Neural progenitor cell (in vitro differentiated cells): ENCODE data around the gene CTF1.

Experiments
- EZH2 ChIP-seq: fragments of 200-600 bp; sonication (generic); IDR thresholded peaks from 2 replicates; pipeline ENCODE4 v1.6.1; 2017; ENCODE audit warnings: antibody characterized with exemption, mild to moderate bottlenecking, moderate library complexity
- EZH2phosphoT487 ChIP-seq: fragments of 200-600 bp; sonication (generic); IDR thresholded peaks from 2 replicates; pipeline ENCODE4 v1.6.1; 2017; ENCODE audit warnings: antibody characterized with exemption
- TF ChIP-seq, protein P1 (sequence below): fragments of 200-600 bp; sonication (generic); IDR thresholded peaks from 2 replicates; pipeline ENCODE4 v1.5.1; 2017; ENCODE audit warnings: antibody characterized with exemption, mild to moderate bottlenecking

DNA sequence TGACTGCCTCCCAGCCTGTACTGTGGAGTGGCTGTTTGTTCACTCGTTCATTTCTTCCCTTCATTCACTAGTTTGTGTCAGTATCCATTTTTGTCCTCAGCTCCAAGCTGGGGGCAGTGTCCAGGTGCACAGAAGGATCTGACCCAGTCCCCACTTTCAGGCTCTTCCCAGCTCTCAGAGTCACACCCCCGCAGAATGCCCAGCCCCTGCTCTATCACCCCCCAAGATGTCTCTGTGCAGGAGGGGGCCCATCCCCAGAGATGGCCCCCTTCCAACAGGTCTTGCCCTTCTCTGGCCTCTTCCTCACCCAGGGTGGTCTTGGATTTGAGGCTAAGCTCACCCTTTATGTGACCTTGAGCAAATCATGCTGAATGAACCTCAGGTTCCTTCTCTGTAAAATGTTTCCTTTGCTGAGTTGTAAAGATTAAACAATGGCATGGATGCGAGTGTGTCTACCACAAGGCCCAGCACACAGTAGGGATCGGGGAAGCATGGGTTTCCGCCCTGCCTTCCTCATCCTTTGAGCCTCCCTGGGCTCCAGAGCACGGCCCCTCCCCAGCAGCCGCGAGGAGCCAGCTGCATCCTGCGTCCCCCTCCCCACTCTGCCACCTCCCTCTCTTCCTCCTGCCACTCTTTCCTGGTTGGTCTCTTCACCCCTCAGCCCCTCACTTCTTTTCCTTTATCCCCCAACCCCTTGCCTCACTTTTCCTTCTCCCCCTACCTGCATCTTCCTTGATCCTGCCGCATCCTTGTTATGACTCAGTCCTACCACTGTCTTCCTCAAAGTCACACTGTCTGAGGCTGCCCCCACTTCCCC lies 29.8 kb downstream of the CTF1 start:
- TF ChIP-seq, protein P1, sequence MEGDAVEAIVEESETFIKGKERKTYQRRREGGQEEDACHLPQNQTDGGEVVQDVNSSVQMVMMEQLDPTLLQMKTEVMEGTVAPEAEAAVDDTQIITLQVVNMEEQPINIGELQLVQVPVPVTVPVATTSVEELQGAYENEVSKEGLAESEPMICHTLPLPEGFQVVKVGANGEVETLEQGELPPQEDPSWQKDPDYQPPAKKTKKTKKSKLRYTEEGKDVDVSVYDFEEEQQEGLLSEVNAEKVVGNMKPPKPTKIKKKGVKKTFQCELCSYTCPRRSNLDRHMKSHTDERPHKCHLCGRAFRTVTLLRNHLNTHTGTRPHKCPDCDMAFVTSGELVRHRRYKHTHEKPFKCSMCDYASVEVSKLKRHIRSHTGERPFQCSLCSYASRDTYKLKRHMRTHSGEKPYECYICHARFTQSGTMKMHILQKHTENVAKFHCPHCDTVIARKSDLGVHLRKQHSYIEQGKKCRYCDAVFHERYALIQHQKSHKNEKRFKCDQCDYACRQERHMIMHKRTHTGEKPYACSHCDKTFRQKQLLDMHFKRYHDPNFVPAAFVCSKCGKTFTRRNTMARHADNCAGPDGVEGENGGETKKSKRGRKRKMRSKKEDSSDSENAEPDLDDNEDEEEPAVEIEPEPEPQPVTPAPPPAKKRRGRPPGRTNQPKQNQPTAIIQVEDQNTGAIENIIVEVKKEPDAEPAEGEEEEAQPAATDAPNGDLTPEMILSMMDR = no peak
- TF ChIP-seq EZH2 = no peak
- no peak for TF ChIP-seq EZH2phosphoT487
